HG02973 (cell line): ENCODE data around the gene OGFOD2.
"Not testable (repeated sequence)": the region's sequence is repeated elsewhere in the genome, so short reads cannot be mapped to it uniquely, and the experiment has no call there.

Experiments used
- ATAC-seq: cut with Tn5 transposase; IDR thresholded peaks from one replicate; pipeline ENCODE4 v1.9.1; 2021; ENCODE audit warnings: moderate library complexity; ENCODE audit not compliant: unreplicated experiment

Gene OGFOD2

GRCh38 chr12:123001464-123001863 lies 26.4 kb downstream of the OGFOD2 start:
- no peak for ATAC-seq

- no peak for ATAC-seq
These were observed 28.2 kb downstream of the OGFOD2 start for GRCh38 chr12:123003257-123003656.

GRCh38 chr12:123004287-123004686 lies 29.2 kb downstream of the OGFOD2 start:
- ATAC-seq, result no peak

DNA sequence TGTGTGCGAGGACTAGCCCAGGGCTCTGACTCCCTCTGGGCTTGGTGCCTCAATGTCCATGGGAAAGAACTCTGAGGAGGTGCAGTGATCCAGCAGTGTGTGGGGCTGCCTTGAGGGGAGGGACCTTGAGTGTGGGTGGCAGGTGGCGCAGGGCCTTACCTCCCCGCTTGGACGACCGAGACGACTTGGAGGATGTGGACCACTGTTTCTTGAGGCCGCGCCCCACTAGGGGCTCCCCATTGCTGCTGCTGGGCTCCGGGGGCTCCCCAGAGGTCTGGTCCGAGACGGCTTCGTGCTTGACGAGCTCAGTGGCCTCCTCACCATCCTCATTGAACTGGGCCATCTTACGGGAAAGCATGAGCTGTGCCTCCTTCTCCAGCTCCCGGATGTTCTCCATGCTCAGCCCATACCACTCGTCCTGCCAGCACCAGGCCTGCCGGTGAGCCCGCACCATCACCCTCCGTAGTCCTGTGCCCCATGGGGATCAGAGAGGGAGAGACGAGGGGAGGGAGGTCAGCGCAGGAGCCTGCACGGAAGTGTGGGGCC lies 30.1 kb downstream of the OGFOD2 start:
- no peak for ATAC-seq

GRCh38 chr12:123006977-123007376 lies 31.9 kb downstream of the OGFOD2 start:
- ATAC-seq, result no peak

DNA sequence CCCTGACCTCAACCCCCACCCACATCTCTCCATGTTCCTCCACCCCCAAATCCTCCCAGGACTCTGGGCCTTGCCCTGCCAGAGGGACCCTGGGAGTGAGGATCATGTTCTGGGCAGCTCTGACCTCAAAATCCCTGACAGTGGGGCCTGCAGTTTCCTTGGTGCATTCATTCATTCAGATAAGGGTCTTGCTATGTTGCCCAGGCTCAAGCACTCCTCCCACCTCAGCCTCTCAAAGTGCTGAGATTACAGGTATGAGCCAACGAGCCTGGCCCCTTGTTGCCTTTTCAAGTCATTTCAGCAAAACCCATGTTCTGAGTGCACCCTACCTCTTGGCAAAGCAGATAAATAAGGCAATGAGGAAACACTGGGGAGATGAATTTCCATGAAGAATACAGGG lies 35.1 kb downstream of the OGFOD2 start:
- ATAC-seq, result no peak

- no peak for ATAC-seq
These were observed 35.6 kb downstream of the OGFOD2 start for GRCh38 chr12:123010681-123011080.

GRCh38 chr12:123011701-123012100 lies 36.7 kb downstream of the OGFOD2 start:
- ATAC-seq, result no peak

- ATAC-seq, result no peak
These were observed 38.4 kb downstream of the OGFOD2 start for GRCh38 chr12:123013185-123014095.

DNA sequence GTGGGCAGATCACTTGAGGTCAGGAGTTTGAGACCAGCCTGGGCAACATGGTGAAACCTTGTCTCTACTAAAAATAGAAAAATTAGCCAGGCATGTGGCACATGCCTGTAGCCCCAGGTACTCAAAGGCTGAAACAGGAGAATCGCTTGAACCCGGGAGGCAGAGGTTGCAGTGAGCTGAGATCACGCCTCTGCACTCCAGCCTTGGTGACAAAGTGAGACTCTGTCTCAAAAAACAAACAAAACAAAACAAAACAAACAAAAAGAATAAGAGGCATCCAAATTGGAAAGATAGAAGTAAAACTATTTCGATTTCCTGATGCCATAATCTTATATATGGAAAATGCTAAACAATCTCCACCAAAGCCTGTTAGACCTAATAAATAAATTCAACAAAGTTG lies 39.4 kb downstream of the OGFOD2 start:
- ATAC-seq, result not testable (repeated sequence)

DNA sequence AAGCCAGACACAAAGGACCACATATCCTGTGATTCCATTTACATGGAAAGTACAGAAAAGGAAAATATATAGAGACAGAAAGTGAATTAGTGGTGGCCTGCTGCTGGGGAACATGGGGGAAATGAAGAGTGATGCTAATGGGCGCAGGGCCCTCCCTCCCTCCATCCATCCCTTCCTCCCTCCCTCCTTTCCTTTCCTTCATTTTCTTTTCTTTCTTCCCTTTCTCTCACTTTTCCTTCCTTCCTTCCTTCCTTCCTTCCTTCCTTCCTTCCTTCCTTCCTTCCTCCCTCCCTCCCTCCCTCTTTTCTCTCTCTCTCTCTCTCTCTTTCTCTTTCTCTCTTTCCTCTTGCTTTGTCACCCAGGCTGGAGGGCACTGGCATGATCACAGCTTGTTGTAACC lies 42.7 kb downstream of the OGFOD2 start:
- no peak for ATAC-seq

DNA sequence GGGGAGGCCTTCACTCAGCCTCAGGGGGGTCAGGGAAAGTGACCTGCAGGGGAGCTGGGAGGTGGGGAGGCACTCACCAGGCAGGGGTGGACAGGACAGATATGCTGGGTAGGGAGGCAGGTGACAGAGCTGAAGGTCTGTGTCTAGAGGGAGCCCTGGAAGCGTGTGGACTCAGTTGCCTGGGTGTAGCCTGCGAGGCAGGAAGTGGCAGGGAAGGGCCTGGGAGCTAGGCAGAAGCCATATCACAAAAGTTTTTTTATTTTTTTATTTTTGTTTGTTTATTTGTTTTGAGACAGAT lies 44.7 kb downstream of the OGFOD2 start:
- no peak for ATAC-seq

DNA sequence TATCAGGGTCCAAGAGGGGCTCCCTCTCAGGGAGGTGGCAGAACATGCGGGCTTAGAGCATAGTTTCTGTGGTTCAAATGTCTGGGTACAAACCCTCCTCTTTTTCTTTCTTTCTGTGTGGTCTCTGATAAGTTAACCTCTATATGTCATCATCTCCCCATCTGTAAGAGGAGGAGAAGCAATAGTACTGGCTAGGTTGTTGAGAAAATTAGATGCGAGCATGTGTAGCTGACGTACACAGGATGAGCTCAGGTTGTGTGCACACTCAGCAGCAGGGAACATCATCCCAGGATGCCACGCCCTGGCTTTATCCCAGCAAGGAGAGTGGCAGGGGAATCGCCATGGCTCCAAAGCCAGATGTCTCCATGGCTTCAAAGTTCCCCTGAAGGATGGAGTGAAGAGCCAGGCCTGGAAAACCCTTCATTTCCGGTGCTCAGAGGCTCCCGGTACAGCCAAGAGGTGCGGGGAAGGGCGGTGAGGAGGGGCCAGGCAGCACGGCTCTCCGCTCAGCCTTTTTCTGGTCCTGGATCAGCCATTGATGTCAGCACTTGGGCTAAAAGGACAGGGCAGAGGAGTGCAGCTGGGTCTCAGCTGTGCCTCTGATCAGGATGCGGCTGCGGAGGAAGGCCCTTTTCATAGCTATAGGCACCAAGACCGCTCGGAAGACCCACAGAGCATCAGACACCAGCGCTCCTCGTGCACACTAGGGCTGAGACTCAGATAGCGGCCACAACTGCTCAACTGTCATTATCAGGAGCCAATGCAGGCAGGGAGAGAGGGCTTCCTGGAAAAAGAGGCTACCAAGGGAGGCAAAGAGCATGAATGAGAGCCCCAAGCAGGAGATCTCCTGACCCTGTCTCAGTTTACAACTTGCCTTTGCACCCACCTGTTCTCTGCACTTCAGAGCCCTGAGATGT lies 46.9 kb downstream of the OGFOD2 start:
- no peak for ATAC-seq

GRCh38 chr12:123022846-123023245 lies 47.8 kb downstream of the OGFOD2 start:
- ATAC-seq, result no peak

- no peak for ATAC-seq
These were observed 49.9 kb downstream of the OGFOD2 start for GRCh38 chr12:123024819-123025391.

- ATAC-seq, result no peak
These were observed 51.2 kb downstream of the OGFOD2 start for GRCh38 chr12:123026094-123026853.

DNA sequence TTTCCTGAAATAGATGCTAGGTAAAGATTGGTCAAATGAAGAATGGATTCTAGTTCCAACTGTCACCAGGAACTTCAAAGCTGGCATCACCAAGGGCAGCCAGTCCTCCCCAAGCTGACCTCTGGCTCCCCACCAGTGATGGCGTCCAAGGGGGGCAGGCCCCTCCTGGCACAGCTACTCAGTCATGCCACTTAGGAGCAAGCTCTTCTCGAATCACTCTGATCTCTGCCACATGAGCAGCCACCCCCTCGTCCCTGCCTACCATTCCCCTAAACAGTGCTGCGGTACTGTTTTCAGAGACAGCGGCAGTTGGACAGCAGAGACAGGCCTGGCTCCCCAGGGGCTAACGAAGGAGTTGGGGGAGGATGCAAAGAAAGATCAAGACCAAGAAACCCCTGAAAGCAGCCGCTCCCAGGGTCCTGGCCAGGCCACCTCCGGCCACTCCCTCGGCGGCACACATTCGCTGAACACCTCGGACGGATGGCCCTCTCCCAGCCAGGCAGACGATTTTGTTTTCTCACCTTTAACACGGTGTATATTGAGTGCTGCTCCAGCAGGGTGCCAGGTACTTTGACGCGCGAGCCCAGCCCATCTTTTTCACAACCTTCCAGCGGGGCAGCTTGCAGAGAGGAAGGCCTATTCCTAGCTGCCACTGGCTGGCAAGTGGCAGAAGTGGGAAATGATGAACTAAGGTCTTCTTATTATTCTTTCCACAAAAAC lies 52.8 kb downstream of the OGFOD2 start:
- no peak for ATAC-seq

GRCh38 chr12:123028475-123028874 lies 53.4 kb downstream of the OGFOD2 start:
- no peak for ATAC-seq

GRCh38 chr12:123029550-123029949 lies 54.5 kb downstream of the OGFOD2 start:
- no peak for ATAC-seq
